HepG2 (cell line): Measurements from ENCODE around the gene JAKMIP2. TPM values are rescaled to one million over a fixed set of nuclear protein-coding genes. Genes with fewer than 3 reads are reported as not detected.

Source experiments
- ATAC-seq: fragments of 200-7000 bp; cut with Tn5 transposase; 3 replicates; pipeline ENCODE4 v1.9.1; 2020; ENCODE audit warnings: mild to moderate bottlenecking, moderate library complexity
- BruUV-seq: library from RNA; stranded (reverse); fragments of 400-500 nt; replicated peaks from 2 replicates; lab custom pipeline; 2021; lab: Mats Ljungman, UMichigan
- CTCF ChIA-PET: fragments of 300-600 bp; formaldehyde crosslinking; extraction: SDS; loops from one replicate; lab custom pipeline; 2021; ENCODE audit warnings: low total read pairs, inconsistent platforms, low intra/inter-chr PET ratio; lab: Yijun Ruan, JAX
- POLR2A ChIA-PET: fragments of 350-600 bp; sonication (Branson Sonifier 250); formaldehyde crosslinking; loops from one replicate; lab custom pipeline; 2020; ENCODE audit warnings: antibody characterized with exemption, inconsistent platforms; lab: Yijun Ruan, JAX
- DNase-seq: peaks from one replicate; pipeline ENCODE4 v3.0.0-alpha.2; 2015; ENCODE audit warnings: low spot score
- FAIRE-seq: peaks from 3 replicates; lab custom pipeline; 2011; peaks lifted over from hg19 to GRCh38; lab: Jason Lieb, UNC
- H2AFZ ChIP-seq: one replicate; pipeline ENCODE4 v1.6.1; 2011; ENCODE audit warnings: low read length, inconsistent platforms
- H3K27ac ChIP-seq: fragments of 300-600 bp; 3 replicates; pipeline ENCODE4 v1.8.0; 2011; ENCODE audit warnings: mixed run types, mild to moderate bottlenecking, mixed read lengths, low read length, inconsistent platforms; ENCODE audit not compliant: insufficient read depth; ENCODE audit errors: extremely low read length
- H3K27me3 ChIP-seq, 2 experiments: fragments of 200-600 bp in 1 of 2; 2 replicates in 1 of 2; 3 replicates in 1 of 2; pipeline versions ENCODE4 v1.6.0 to v1.8.0; 2011; ENCODE audit warnings: low read length in 2 of 2, mild to moderate bottlenecking in 2 of 2, moderate library complexity in 2 of 2, inconsistent platforms in 1 of 2; ENCODE audit not compliant: insufficient read depth in 2 of 2, control insufficient read depth in 1 of 2
- H3K36me3 ChIP-seq, 2 experiments: fragments of 200-600 bp in 1 of 2; replicated peaks in 1 of 2; 2 replicates in 1 of 2; 3 replicates in 1 of 2; pipeline versions ENCODE4 v1.5.1 to v1.8.0; 2011; ENCODE audit warnings: low read length in 2 of 2, inconsistent platforms in 1 of 2; ENCODE audit not compliant: insufficient read depth in 2 of 2, control insufficient read depth in 1 of 2
- H3K4me1 ChIP-seq: 2 replicates; pipeline ENCODE4 v1.5.1; 2012; ENCODE audit warnings: low read length, inconsistent platforms; ENCODE audit not compliant: insufficient read depth
- H3K4me2 ChIP-seq: 2 replicates; pipeline ENCODE4 v1.6.0; 2011; ENCODE audit warnings: low read depth, low read length, inconsistent platforms
- H3K4me3 ChIP-seq, 3 experiments: fragments of 200-600 bp in 1 of 3; sonication (generic), shearing (Covaris generic) in 1 of 3; replicated peaks in 1 of 3; 2 replicates each; pipeline ENCODE4 v1.5.1; 2011 to 2016; ENCODE audit warnings: low read length in 3 of 3, inconsistent platforms in 2 of 3, low read depth in 2 of 3, mild to moderate bottlenecking in 2 of 3, control low read depth in 1 of 3, mixed read lengths in 1 of 3; ENCODE audit not compliant: insufficient read depth in 1 of 3
- H3K79me2 ChIP-seq: one replicate; pipeline ENCODE4 v1.6.1; 2011; ENCODE audit warnings: low read length, inconsistent platforms; ENCODE audit not compliant: insufficient read depth
- H3K9ac ChIP-seq: 2 replicates; pipeline ENCODE4 v1.6.0; 2011; ENCODE audit warnings: mild to moderate bottlenecking, low read depth, low read length, inconsistent platforms; ENCODE audit not compliant: insufficient read depth
- H3K9me3 ChIP-seq: 2 replicates; pipeline ENCODE4 v1.5.1; 2012; ENCODE audit warnings: mild to moderate bottlenecking, low read length
- H4K20me1 ChIP-seq: 2 replicates; pipeline ENCODE4 v1.6.0; 2011; ENCODE audit warnings: inconsistent platforms, mild to moderate bottlenecking, low read length, moderate library complexity; ENCODE audit not compliant: insufficient read depth
- EZH2 ChIP-seq: conservative IDR thresholded peaks from 2 replicates; pipeline ENCODE4 v1.6.1; 2012; ENCODE audit warnings: mild to moderate bottlenecking, low read depth, low read length, moderate library complexity
- HNRNPLL ChIP-seq: fragments of 200-400 bp; formaldehyde crosslinking; IDR thresholded peaks from 2 replicates; pipeline ENCODE4 v1.6.1; 2017; ENCODE audit warnings: mild to moderate bottlenecking, low read depth, low read length; ENCODE audit not compliant: poor library complexity, severe bottlenecking
- KDM5A ChIP-seq: fragments of 200-600 bp; sonication (generic); IDR thresholded peaks from 2 replicates; pipeline ENCODE4 v1.7.0; 2018; ENCODE audit warnings: antibody characterized with exemption, mild to moderate bottlenecking, low read length, borderline replicate concordance
- MAFG ChIP-seq: sonication (generic); formaldehyde crosslinking; IDR thresholded peaks from 2 replicates; pipeline ENCODE4 v1.5.1; 2020; ENCODE audit warnings: mild to moderate bottlenecking, missing genetic modification reagents
- RARA ChIP-seq: IDR thresholded peaks from 2 replicates; pipeline ENCODE4 v1.6.1; 2016; ENCODE audit warnings: missing genetic modification reagents, missing compliant biosample characterization
- STAT5B ChIP-seq: sonication (generic); formaldehyde crosslinking; IDR thresholded peaks from 2 replicates; pipeline ENCODE4 v1.4.0; 2020; ENCODE audit warnings: missing genetic modification reagents
- ZNF30 ChIP-seq: sonication (generic); formaldehyde crosslinking; IDR thresholded peaks from 2 replicates; pipeline ENCODE4 v1.5.0; 2020; ENCODE audit warnings: mild to moderate bottlenecking, missing genetic modification reagents
- ZNF577 ChIP-seq: sonication (generic); formaldehyde crosslinking; IDR thresholded peaks from 2 replicates; pipeline ENCODE4 v1.4.0; 2020; ENCODE audit warnings: mild to moderate bottlenecking, low read depth, missing genetic modification reagents, borderline replicate concordance
- ZNF615 ChIP-seq: sonication (generic); formaldehyde crosslinking; IDR thresholded peaks from 2 replicates; pipeline ENCODE4 v1.5.0; 2020; ENCODE audit warnings: mild to moderate bottlenecking, missing genetic modification reagents, borderline replicate concordance
- ZNF883 ChIP-seq: sonication (generic); formaldehyde crosslinking; IDR thresholded peaks from 2 replicates; pipeline ENCODE4 v1.5.1; 2020; ENCODE audit warnings: mild to moderate bottlenecking, missing genetic modification reagents; ENCODE audit errors: not compliant biosample characterization
- WGBS: methylation state at CpG from one replicate; pipeline ENCODE4 v1.1.6; 2017; ENCODE audit warnings: low lambda C conversion rate; 5-methylcytosine and 5-hydroxymethylcytosine counted together
- in situ Hi-C: cut with HindIII; loops from 2 replicates; pipeline ENCODE4 v1.10.0; 2017; ENCODE audit warnings: low pct_unique_long_range_greater_than_20kb; ENCODE audit not compliant: extremely low pct_ligation_motif_present
- intact Hi-C: fragments of 100-400 bp; cut with micrococcal nuclease; formaldehyde crosslinking; loops from one replicate; pipeline ENCODE4 v1.10.0; 2022; ENCODE audit not compliant: unreplicated experiment
- polyA plus RNA-seq, 8 experiments: library from polyadenylated mRNA; depleted of rRNA in 3 of 8; stranded (reverse) in 7 of 8; unstranded in 1 of 8; fragments of >200 nt; fragmentation: Illumina TruSeq in 4 of 8; extraction: Trizol in 4 of 8; gene quantifications; 2 replicates each; pipeline versions ENCODE4 v1.2.1 to v1.2.3, GENCODE V29; 2011 to 2016; ENCODE audit warnings: low read depth in 4 of 8, missing spikeins in 1 of 8, mixed read lengths in 1 of 8; ENCODE audit not compliant: insufficient read depth in 1 of 8
- total RNA-seq, 5 experiments: library from RNA; depleted of rRNA; stranded (reverse); fragments of >200 nt; fragmentation: Illumina TruSeq; extraction: Trizol; gene quantifications; 2 replicates each; pipeline ENCODE4 v1.2.3, GENCODE V29; 2016; ENCODE audit warnings: low read depth in 1 of 5
- TF ChIP-seq, protein P1 (sequence below): sonication (generic); formaldehyde crosslinking; IDR thresholded peaks from 2 replicates; pipeline ENCODE4 v1.8.1; 2023; ENCODE audit warnings: mild to moderate bottlenecking, moderate library complexity, missing genetic modification reagents
- TF ChIP-seq, protein P2 (sequence below): sonication (generic); formaldehyde crosslinking; conservative IDR thresholded peaks from 2 replicates; pipeline ENCODE4 v1.4.0; 2020; ENCODE audit warnings: mild to moderate bottlenecking, missing genetic modification reagents, moderate library complexity
- TF ChIP-seq, protein P3 (sequence below): sonication (generic); formaldehyde crosslinking; IDR thresholded peaks from 2 replicates; pipeline ENCODE4 v1.9.0; 2021; ENCODE audit warnings: missing genetic modification reagents, mild to moderate bottlenecking, borderline replicate concordance
- TF ChIP-seq, protein P4 (sequence below): sonication (generic); formaldehyde crosslinking; IDR thresholded peaks from 2 replicates; pipeline ENCODE4 v1.4.0; 2020; ENCODE audit warnings: missing genetic modification reagents, mild to moderate bottlenecking, borderline replicate concordance
- TF ChIP-seq, protein P5 (sequence below): sonication (generic); formaldehyde crosslinking; IDR thresholded peaks from 2 replicates; pipeline ENCODE4 v1.4.0; 2020; ENCODE audit warnings: missing genetic modification reagents

The JAKMIP2 gene
- total and polyA plus RNA-seq, 2 of the 13 experiments (the other 11 are each of a cell fraction or from before 2014, with no cell fraction given): 0.04 to 2.1 TPM

DNA sequence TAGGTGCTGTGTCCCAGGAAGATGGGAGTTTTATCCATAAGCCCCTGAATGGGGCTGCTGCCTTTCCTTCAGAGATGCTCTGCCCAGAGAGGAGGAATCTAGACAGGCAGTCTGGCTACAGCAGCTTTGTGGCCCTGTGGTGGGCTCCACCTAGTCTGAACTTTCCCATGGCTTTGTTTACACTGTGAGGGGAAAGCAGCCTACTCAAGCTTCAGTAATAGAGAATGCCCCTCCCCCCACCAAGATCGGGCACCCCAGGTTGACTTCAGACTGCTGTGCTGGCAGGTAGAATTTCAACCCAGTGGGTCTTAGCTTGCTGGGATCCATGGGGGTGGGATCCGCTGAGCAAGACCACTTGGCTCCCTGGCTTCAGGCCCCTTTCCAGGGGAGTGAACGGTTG is 171.7 kb downstream of the JAKMIP2 start:
- ChIA-PET CTCF (no interaction called here), POLR2A (no interaction called here)
- H3K4me3 ChIP-seq: no peak overlapping the region
- no TSS peak for BruUV-seq
- no peaks in the 10 kb centered on the region for H3K9me3 ChIP-seq
- in situ Hi-C loops: no loop called here
- no peaks in the 10 kb centered on the region for H3K36me3 ChIP-seq
- no peaks in the 10 kb centered on the region for H3K4me1 ChIP-seq
- WGBS: 0% methylated on average over 1 of the region's 3 CpGs
- no peaks in the 10 kb centered on the region for H3K27me3 ChIP-seq
- DNase-seq: no peak
- no peak for ATAC-seq
- intact Hi-C loops: no loop called here
- H3K79me2 ChIP-seq: no peaks in the 10 kb centered on the region
- no peak overlapping the region for H3K4me2 ChIP-seq
- FAIRE-seq: no peak
- H4K20me1 ChIP-seq: no peaks in the 10 kb centered on the region
- H3K9ac ChIP-seq: no peak overlapping the region
- H2AFZ ChIP-seq: no peak overlapping the region
- H3K27ac ChIP-seq: no peak overlapping the region
- TF ChIP-seq STAT5B (CRISPR knock-in tag) (no peak), ZNF615 (CRISPR knock-in tag) (no peak), ZNF577 (no peak), EZH2 (no peak), HNRNPLL (no peak), RARA (CRISPR knock-in tag) (no peak), MAFG (CRISPR knock-in tag) (no peak), ZNF883 (CRISPR knock-in tag) (no peak), KDM5A (no peak), ZNF30 (no peak)
- TF ChIP-seq, protein P1, sequence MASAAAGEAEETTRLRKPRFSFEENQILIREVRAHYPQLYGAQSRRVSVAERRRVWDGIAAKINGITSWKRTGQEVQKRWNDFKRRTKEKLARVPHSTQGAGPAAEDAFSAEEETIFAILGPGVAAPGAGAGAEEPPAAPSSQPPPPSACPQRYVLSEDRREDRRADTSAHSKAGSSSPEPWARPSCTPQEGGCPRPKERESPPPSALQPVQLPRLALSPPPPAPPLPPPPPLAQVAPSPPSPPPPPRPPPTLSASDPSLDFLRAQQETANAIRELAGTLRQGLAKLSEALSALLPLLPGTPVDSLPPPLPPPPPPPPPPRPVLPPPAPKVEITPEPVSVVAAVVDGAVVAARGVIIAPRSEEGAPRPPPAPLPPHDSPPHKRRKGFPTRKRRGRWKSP (CRISPR knock-in tag): no peak
- TF ChIP-seq, protein P2, sequence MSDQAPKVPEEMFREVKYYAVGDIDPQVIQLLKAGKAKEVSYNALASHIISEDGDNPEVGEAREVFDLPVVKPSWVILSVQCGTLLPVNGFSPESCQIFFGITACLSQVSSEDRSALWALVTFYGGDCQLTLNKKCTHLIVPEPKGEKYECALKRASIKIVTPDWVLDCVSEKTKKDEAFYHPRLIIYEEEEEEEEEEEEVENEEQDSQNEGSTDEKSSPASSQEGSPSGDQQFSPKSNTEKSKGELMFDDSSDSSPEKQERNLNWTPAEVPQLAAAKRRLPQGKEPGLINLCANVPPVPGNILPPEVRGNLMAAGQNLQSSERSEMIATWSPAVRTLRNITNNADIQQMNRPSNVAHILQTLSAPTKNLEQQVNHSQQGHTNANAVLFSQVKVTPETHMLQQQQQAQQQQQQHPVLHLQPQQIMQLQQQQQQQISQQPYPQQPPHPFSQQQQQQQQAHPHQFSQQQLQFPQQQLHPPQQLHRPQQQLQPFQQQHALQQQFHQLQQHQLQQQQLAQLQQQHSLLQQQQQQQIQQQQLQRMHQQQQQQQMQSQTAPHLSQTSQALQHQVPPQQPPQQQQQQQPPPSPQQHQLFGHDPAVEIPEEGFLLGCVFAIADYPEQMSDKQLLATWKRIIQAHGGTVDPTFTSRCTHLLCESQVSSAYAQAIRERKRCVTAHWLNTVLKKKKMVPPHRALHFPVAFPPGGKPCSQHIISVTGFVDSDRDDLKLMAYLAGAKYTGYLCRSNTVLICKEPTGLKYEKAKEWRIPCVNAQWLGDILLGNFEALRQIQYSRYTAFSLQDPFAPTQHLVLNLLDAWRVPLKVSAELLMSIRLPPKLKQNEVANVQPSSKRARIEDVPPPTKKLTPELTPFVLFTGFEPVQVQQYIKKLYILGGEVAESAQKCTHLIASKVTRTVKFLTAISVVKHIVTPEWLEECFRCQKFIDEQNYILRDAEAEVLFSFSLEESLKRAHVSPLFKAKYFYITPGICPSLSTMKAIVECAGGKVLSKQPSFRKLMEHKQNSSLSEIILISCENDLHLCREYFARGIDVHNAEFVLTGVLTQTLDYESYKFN (CRISPR knock-in tag): no peak
- TF ChIP-seq, protein P3, sequence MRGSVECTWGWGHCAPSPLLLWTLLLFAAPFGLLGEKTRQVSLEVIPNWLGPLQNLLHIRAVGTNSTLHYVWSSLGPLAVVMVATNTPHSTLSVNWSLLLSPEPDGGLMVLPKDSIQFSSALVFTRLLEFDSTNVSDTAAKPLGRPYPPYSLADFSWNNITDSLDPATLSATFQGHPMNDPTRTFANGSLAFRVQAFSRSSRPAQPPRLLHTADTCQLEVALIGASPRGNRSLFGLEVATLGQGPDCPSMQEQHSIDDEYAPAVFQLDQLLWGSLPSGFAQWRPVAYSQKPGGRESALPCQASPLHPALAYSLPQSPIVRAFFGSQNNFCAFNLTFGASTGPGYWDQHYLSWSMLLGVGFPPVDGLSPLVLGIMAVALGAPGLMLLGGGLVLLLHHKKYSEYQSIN (CRISPR knock-in tag): no peak
- TF ChIP-seq, protein P4, sequence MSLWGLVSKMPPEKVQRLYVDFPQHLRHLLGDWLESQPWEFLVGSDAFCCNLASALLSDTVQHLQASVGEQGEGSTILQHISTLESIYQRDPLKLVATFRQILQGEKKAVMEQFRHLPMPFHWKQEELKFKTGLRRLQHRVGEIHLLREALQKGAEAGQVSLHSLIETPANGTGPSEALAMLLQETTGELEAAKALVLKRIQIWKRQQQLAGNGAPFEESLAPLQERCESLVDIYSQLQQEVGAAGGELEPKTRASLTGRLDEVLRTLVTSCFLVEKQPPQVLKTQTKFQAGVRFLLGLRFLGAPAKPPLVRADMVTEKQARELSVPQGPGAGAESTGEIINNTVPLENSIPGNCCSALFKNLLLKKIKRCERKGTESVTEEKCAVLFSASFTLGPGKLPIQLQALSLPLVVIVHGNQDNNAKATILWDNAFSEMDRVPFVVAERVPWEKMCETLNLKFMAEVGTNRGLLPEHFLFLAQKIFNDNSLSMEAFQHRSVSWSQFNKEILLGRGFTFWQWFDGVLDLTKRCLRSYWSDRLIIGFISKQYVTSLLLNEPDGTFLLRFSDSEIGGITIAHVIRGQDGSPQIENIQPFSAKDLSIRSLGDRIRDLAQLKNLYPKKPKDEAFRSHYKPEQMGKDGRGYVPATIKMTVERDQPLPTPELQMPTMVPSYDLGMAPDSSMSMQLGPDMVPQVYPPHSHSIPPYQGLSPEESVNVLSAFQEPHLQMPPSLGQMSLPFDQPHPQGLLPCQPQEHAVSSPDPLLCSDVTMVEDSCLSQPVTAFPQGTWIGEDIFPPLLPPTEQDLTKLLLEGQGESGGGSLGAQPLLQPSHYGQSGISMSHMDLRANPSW (CRISPR knock-in tag): no peak
- TF ChIP-seq, protein P5, sequence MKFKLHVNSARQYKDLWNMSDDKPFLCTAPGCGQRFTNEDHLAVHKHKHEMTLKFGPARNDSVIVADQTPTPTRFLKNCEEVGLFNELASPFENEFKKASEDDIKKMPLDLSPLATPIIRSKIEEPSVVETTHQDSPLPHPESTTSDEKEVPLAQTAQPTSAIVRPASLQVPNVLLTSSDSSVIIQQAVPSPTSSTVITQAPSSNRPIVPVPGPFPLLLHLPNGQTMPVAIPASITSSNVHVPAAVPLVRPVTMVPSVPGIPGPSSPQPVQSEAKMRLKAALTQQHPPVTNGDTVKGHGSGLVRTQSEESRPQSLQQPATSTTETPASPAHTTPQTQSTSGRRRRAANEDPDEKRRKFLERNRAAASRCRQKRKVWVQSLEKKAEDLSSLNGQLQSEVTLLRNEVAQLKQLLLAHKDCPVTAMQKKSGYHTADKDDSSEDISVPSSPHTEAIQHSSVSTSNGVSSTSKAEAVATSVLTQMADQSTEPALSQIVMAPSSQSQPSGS: no peak
